ENCODE results near the gene PTTG1IP. TPM values are rescaled to one million over a fixed set of nuclear protein-coding genes. Genes with fewer than 3 reads are reported as not detected.
"Not testable (repeated sequence)": the region's sequence is repeated elsewhere in the genome, so short reads cannot be mapped to it uniquely, and the experiment has no call there.

PTTG1IP gene
- total RNA-seq, 4 donors from 2014 or later: 83.1 to 132 (median 114) TPM

GRCh38 chr21:44836349-44836665, 37.2 kb downstream of the PTTG1IP start:
- Histone ChIP-seq H3K9me3 (no peaks in the 10 kb centered on the region), H3K27ac (no peak overlapping the region), H3K4me3 (no peak overlapping the region), H3K4me1 (peaks cover 0 to 19% (median 6%) of the 10 kb centered on the region in 3 donors), H3K36me3 (no peaks in the 10 kb centered on the region), H3K27me3 (peaks cover 0 to 18% (median 0%) of the 10 kb centered on the region in 4 donors)
- TF ChIP-seq CTCF (IDR thresholded peaks at IDR 0.05) (no peak), POLR2A (IDR thresholded peaks at IDR 0.05) (no peak)
- WGBS, 2 donors: no CpG with 5 or more reads among the region's 3 CpGs
- DNase-seq: no peak
- intact Hi-C loops (cut with DNase I): no loop called here

- H3K4me3 ChIP-seq: no peak overlapping the region
- no peak for TF ChIP-seq POLR2A (IDR thresholded peaks at IDR 0.05)
- no peak for TF ChIP-seq CTCF (IDR thresholded peaks at IDR 0.05)
- DNase-seq: no peak
Measured at GRCh38 chr21:44835647-44835973, 37.9 kb downstream of the PTTG1IP start.

GRCh38 chr21:44834951-44835646, 38.4 kb downstream of the PTTG1IP start:
- no peak for DNase-seq

More at GRCh38 chr21:44835647-44835973, 37.9 kb downstream of the PTTG1IP start:
- Histone ChIP-seq H3K27ac (no peak overlapping the region), H3K36me3 (no peaks in the 10 kb centered on the region), H3K4me1 (peaks cover 0 to 19% (median 6%) of the 10 kb centered on the region in 3 donors), H3K9me3 (no peaks in the 10 kb centered on the region), H3K27me3 (peaks cover 0 to 11% (median 0%) of the 10 kb centered on the region in 4 donors)
- WGBS, 2 donors: 70% methylated on average over 2 of the region's 8 CpGs; no CpG with 5 or more reads in 1 of the 2 donors
- intact Hi-C loops (cut with DNase I): no loop called here

GRCh38 chr21:44834231-44834950, 39.1 kb downstream of the PTTG1IP start:
- Histone ChIP-seq H3K4me1 (peaks cover 0 to 19% (median 6%) of the 10 kb centered on the region in 3 donors), H3K27ac (no peak overlapping the region), H3K9me3 (peaks cover 0 to 1% (median 0%) of the 10 kb centered on the region in 3 donors), H3K4me3 (no peak overlapping the region), H3K36me3 (no peaks in the 10 kb centered on the region), H3K27me3 (peaks cover 0 to 7% (median 0%) of the 10 kb centered on the region in 4 donors)
- 81 to 84% methylated on average over 17 to 22 of the region's 26 CpGs for WGBS, 2 donors
- no peak for DNase-seq
- TF ChIP-seq CTCF (IDR thresholded peaks at IDR 0.05) (no peak), POLR2A (IDR thresholded peaks at IDR 0.05) (no peak)
- intact Hi-C loops (cut with DNase I): no loop called here

More at GRCh38 chr21:44834951-44835646, 38.4 kb downstream of the PTTG1IP start:
- Histone ChIP-seq H3K9me3 (no peaks in the 10 kb centered on the region), H3K36me3 (no peaks in the 10 kb centered on the region), H3K27me3 (peaks cover 0 to 7% (median 0%) of the 10 kb centered on the region in 4 donors), H3K4me1 (peaks cover 0 to 19% (median 6%) of the 10 kb centered on the region in 3 donors), H3K4me3 (no peak overlapping the region), H3K27ac (no peak overlapping the region)
- TF ChIP-seq POLR2A (IDR thresholded peaks at IDR 0.05) (no peak), CTCF (IDR thresholded peaks at IDR 0.05) (no peak)
- intact Hi-C loops (cut with DNase I): no loop called here
- WGBS, 2 donors: 81 to 90% methylated on average over 20 to 26 of the region's 29 CpGs

GRCh38 chr21:44833663-44834062, 39.8 kb downstream of the PTTG1IP start:
- WGBS, 2 donors: 78 to 79% methylated on average over 5 of the region's 5 CpGs
- peaks cover 0 to 8% (median 4%) of the 10 kb centered on the region in 3 donors for H3K9me3 ChIP-seq
- H3K4me1 ChIP-seq: peaks cover 0 to 19% (median 6%) of the 10 kb centered on the region in 3 donors
- no peak overlapping the region for H3K27ac ChIP-seq
- no peak for DNase-seq
- intact Hi-C loops (cut with DNase I): no loop called here
- no peak overlapping the region for H3K4me3 ChIP-seq
- H3K27me3 ChIP-seq: peaks cover 0 to 7% (median 0%) of the 10 kb centered on the region in 4 donors
- no peaks in the 10 kb centered on the region for H3K36me3 ChIP-seq
- TF ChIP-seq CTCF (IDR thresholded peaks at IDR 0.05): no peak
- no peak for TF ChIP-seq POLR2A (IDR thresholded peaks at IDR 0.05)

- DNase-seq; H3K27me3 ChIP-seq; intact Hi-C loops (cut with DNase I); H3K36me3 ChIP-seq; H3K27ac ChIP-seq; H3K4me3 ChIP-seq: not testable (repeated sequence)
- peaks cover 0 to 13% (median 6%) of the 10 kb centered on the region in 3 donors for H3K4me1 ChIP-seq
- peaks cover 0 to 18% (median 12%) of the 10 kb centered on the region in 3 donors for H3K9me3 ChIP-seq
- WGBS, 2 donors: 85 to 91% methylated on average over 17 to 23 of the region's 23 CpGs
Measured at GRCh38 chr21:44832516-44833255, 40.8 kb downstream of the PTTG1IP start.
